Measurements from ENCODE around the gene ZNF804B.

ZNF804B gene

DNA sequence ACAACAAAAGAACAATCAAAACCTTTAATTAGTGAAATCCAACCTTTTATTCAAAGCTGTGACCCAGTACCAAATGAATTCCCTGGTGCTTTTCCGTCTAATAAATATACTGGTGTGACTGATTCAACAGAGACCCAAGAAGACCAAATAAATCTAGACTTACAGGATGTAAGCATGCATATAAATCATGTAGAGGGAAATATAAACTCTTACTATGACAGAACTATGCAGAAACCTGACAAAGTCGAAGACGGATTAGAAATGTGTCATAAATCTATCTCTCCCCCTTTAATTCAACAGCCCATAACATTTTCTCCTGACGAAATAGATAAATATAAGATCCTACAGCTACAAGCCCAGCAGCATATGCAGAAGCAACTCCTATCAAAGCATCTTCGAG, 576.6 kb downstream of the ZNF804B start:
- in situ Hi-C loops (cut with HindIII; ENCODE audit: low sequenced_read_pairs), result no loop called here
- TF ChIP-seq, protein P1, sequence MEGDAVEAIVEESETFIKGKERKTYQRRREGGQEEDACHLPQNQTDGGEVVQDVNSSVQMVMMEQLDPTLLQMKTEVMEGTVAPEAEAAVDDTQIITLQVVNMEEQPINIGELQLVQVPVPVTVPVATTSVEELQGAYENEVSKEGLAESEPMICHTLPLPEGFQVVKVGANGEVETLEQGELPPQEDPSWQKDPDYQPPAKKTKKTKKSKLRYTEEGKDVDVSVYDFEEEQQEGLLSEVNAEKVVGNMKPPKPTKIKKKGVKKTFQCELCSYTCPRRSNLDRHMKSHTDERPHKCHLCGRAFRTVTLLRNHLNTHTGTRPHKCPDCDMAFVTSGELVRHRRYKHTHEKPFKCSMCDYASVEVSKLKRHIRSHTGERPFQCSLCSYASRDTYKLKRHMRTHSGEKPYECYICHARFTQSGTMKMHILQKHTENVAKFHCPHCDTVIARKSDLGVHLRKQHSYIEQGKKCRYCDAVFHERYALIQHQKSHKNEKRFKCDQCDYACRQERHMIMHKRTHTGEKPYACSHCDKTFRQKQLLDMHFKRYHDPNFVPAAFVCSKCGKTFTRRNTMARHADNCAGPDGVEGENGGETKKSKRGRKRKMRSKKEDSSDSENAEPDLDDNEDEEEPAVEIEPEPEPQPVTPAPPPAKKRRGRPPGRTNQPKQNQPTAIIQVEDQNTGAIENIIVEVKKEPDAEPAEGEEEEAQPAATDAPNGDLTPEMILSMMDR (IDR thresholded peaks at IDR 0.05; ENCODE audit: low read depth, low read length, missing control alignments), result no peak
- no peak overlapping the region for H3K4me3 ChIP-seq (ENCODE audit: low read depth, low read length)
- no peak for DNase-seq (ENCODE audit: low read depth)

DNA sequence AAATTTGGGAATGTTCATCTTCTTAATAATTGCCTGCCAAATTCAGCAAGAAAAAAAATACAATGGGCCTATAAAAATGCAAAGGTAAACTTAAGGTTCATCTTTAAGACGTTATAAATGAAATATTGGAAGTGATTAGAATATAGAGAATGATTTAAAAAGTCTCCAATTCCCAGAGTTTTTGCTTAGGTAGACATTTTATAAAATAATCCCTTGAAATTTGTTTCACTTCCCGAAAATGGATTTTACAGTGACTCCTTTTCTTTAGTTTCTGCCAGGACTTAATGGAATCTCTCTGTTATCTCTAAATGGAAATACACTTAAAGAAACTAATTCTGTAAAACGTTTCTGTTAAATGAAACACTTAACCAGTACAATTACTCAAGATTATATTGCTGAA, 580.2 kb downstream of the ZNF804B start:
- in situ Hi-C loops (cut with HindIII; ENCODE audit: low sequenced_read_pairs), result no loop called here
- H3K4me3 ChIP-seq (ENCODE audit: low read depth, low read length), result no peak overlapping the region
- TF ChIP-seq, protein P1 (IDR thresholded peaks at IDR 0.05; ENCODE audit: low read depth, low read length, missing control alignments), result no peak
- DNase-seq (ENCODE audit: low read depth), result no peak

DNA sequence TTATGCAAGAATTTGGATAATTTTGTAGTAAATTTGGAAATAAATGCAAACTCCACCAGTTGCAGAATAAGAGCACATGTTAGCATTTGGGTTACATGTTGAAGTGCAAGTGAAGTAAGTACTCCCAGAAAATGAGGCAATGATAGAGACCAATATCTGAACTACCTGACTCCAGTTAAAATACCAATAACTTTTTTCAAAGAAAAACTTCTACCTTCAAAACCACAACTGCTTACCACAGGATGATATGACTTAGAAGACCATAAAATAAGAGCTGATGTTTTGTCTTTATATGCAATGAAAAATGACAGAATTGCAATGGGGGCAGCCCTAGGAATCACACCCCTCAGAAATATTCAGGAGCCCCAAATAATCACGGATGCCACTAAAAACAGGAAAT, 597.6 kb downstream of the ZNF804B start:
- DNase-seq (ENCODE audit: low read depth), result no peak
- no peak overlapping the region for H3K4me3 ChIP-seq (ENCODE audit: low read depth, low read length)
- TF ChIP-seq, protein P1 (IDR thresholded peaks at IDR 0.05; ENCODE audit: low read depth, low read length, missing control alignments), result no peak
- in situ Hi-C loops (cut with HindIII; ENCODE audit: low sequenced_read_pairs), result no loop called here

DNA sequence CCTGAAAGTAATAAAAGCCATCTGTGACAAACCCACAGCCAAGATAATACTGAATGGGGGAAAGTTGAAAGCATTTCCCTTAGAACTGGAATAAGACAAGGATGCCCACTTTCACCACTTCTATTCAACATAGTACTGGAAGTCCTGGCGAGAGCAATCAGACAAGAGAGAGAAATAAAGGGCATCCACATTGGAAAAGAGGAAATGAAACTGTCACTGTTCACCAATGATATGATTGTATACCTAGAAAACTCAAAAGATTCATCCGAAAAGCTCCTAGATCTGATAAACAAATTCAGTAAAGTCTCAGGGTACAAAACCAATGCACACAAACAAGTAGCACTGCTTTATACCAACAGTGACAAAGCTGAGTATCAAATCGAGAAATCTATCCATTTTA, 617.7 kb downstream of the ZNF804B start:
- TF ChIP-seq, protein P1 (IDR thresholded peaks at IDR 0.05; ENCODE audit: low read depth, low read length, missing control alignments), result no peak
- no peak for DNase-seq (ENCODE audit: low read depth)
- no peak overlapping the region for H3K4me3 ChIP-seq (ENCODE audit: low read depth, low read length)
- in situ Hi-C loops (cut with HindIII; ENCODE audit: low sequenced_read_pairs), result no loop called here

DNA sequence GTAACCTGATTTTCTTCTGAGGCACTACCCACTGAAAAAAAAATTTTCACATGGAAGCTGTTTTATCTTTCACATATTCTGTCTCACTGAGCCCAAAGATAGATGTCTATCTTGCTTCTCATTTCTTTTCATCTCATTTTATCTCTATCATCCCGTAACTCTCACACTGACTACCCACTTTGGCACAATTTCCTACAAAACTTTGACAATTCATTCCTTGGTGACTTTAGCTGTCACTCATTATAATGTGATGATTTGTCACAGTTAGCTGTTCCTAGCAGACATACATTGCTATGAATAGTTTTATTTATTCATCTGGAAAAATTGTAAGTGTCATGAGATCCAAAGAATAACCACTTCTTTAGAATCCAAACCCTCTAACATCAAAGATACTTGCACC, 625.9 kb downstream of the ZNF804B start:
- in situ Hi-C loops (cut with HindIII; ENCODE audit: low sequenced_read_pairs), result no loop called here
- no peak overlapping the region for H3K4me3 ChIP-seq (ENCODE audit: low read depth, low read length)
- DNase-seq (ENCODE audit: low read depth), result no peak
- TF ChIP-seq, protein P1 (IDR thresholded peaks at IDR 0.05; ENCODE audit: low read depth, low read length, missing control alignments), result no peak

Measured in astrocyte of the cerebellum (primary cell).